K562 treated with DMSO at 1 percent for 24 hours (cell line): ENCODE measurements around the gene IL21R. TPM values are rescaled to one million over a fixed set of nuclear protein-coding genes. Genes with fewer than 3 reads are reported as not detected.

Experiments used
- total RNA-seq: library from RNA; unstranded; fragments of 300-600 nt; gene quantifications from 2 replicates; pipeline ENCODE4 v1.2.3, GENCODE V29; 2022; ENCODE audit warnings: low read depth; ENCODE audit not compliant: insufficient read depth

The IL21R gene
- total RNA-seq: 5.1 and 5.3 TPM in 2 replicates

GRCh38 chr16:27401768-27402568, at the start of gene IL21R:
Gene IL21R, plus strand, starts transcription at chr16:27402174. Its CDS starts 27,898 bp downstream, at chr16:27430072.

Other genes starting within 250 kb of the IL21R start
- gene KDM8, start 198.6 kb upstream of the IL21R start, total RNA-seq: 3.0 and 4.1 TPM in 2 replicates
- 42.7 and 51.5 TPM in 2 replicates for gene NSMCE1, start 133.4 kb upstream of the IL21R start, total RNA-seq
- gene IL4R, start 88.2 kb upstream of the IL21R start, total RNA-seq: 5.3 and 6.9 TPM in 2 replicates
- gene GTF3C1, start 147.7 kb downstream of the IL21R start, total RNA-seq: 90.2 and 91.4 TPM in 2 replicates
- gene KATNIP, start 148.0 kb downstream of the IL21R start, total RNA-seq: 12.7 and 12.8 TPM in 2 replicates